Measurements from ENCODE around the gene MYO1D. TPM values are rescaled to one million over a fixed set of nuclear protein-coding genes. Genes with fewer than 3 reads are reported as not detected.

The MYO1D gene
- total and polyA plus RNA-seq, 2 donors (not counting 3 experiments of a cell fraction or from before 2014, with no cell fraction given): 37.8 to 85.5 TPM

GRCh38 chr17:32784113-32784512, 92.8 kb downstream of the MYO1D start:
- Histone ChIP-seq H3K4me1 (ENCODE audit: control insufficient read depth, extremely low read depth, insufficient read depth, low read length) (peaks cover 4% of the 10 kb centered on the region), H3K27ac (ENCODE audit: insufficient read depth, low read depth, low read length) (no peak overlapping the region), H3K9ac (replicated peaks; ENCODE audit: extremely low read depth, insufficient read depth, low read length) (no peak overlapping the region), H2AFZ (ENCODE audit: low read depth, low read length) (no peak overlapping the region), H3K27me3 (ENCODE audit: control insufficient read depth in 2 of 2, insufficient read depth in 2 of 2, low read length in 2 of 2) (no peaks in the 10 kb centered on the region), H3K9me1 (replicated peaks; ENCODE audit: control insufficient read depth, extremely low read depth, insufficient read depth, low read length) (no peaks in the 10 kb centered on the region), H3K4me2 (ENCODE audit: insufficient read depth, low read length) (no peak overlapping the region), H3K79me2 (ENCODE audit: control insufficient read depth, insufficient read depth, low read length) (peaks cover 2% of the 10 kb centered on the region), H4K20me1 (replicated peaks; ENCODE audit: control insufficient read depth, extremely low read depth, insufficient read depth, low read length) (no peaks in the 10 kb centered on the region), H3K36me3 (ENCODE audit: control insufficient read depth in 2 of 2, extremely low read depth in 1 of 2, insufficient read depth in 2 of 2, low read length in 2 of 2) (peaks cover 0 to 5% of the 10 kb centered on the region in 2 experiments), H3K4me3 (replicated peaks in 1 of 3; ENCODE audit: insufficient read depth in 1 of 3, low read depth in 1 of 3, low read length in 3 of 3) (no peak overlapping the region), H3K9me3 (replicated peaks; ENCODE audit: control insufficient read depth, insufficient read depth, low read length) (no peaks in the 10 kb centered on the region)
- POLR2A ChIA-PET: no interaction called here
- CTCF ChIA-PET: interaction anchor here (1.0 to 8.1 kb wide), 16 partner anchors 10 to 302 kb away, joined by 3 to 420 read pairs (median 12); partner anchors contain the start of gene MYO1D
- intact Hi-C loops (cut with micrococcal nuclease) (loop anchor here (2.0 kb wide), 1 partner anchor 215 kb away; no protein-coding TSS in a partner anchor), dilution Hi-C loops (cut with MboI; ENCODE audit: extremely low pct_ligation_motif_present, low sequenced_read_pairs) (no loop called here)
- TF ChIP-seq POLR2AphosphoS5 (IDR thresholded peaks at IDR 0.05; ENCODE audit: insufficient read depth, low read depth, low read length): no peak
- FAIRE-seq: no peak
- DNase-seq (ENCODE audit: low read depth, low spot score): no peak
- no TSS peak for BruUV-seq (replicated peaks)

DNA sequence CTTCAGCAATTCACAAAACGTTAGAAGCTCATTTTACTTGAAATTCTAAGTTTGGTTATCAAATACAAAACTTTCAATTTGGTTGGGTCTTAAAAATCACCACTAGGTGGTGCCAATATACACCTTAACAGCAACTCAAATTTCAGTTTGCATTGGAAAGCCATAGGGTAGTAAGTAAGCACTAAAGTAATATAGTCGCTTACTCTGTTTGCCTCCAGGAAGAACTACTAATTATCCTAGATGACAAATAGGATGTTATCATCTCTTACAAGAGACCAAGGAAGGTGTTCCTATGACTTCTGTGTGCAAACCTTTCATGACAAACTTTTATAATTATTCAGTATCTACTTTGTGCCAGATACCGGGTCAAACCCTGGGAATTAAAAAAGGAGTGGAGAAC, 93.3 kb downstream of the MYO1D start:
- POLR2A ChIA-PET: no interaction called here

More for the DNA sequence above, 93.3 kb downstream of the MYO1D start:
- H3K79me2 ChIP-seq (ENCODE audit: control insufficient read depth, insufficient read depth, low read length): peaks cover 2% of the 10 kb centered on the region
- peaks cover 4% of the 10 kb centered on the region for H3K4me1 ChIP-seq (ENCODE audit: control insufficient read depth, extremely low read depth, insufficient read depth, low read length)
- peak; percentile 75 for DNase-seq (ENCODE audit: low read depth, low spot score)
- intact Hi-C loops (cut with micrococcal nuclease): loop anchor here (1.0 to 2.0 kb wide), 4 partner anchors 94 to 215 kb away; partner anchors contain the start of gene MYO1D
- no TSS peak for BruUV-seq (replicated peaks)
- CTCF ChIA-PET: interaction anchor here (0.6 to 8.1 kb wide), 53 partner anchors 10 to 314 kb away, joined by 3 to 420 read pairs (median 5); partner anchors contain the start of genes CDK5R1 and MYO1D
- TF ChIP-seq GATA2 (IDR thresholded peaks at IDR 0.05; ENCODE audit: insufficient read depth, insufficient read length, low read depth, low read length) (no peak), FOS (IDR thresholded peaks at IDR 0.05; ENCODE audit: borderline replicate concordance, insufficient read depth, low read length) (no peak), EZH2 (IDR thresholded peaks at IDR 0.05; ENCODE audit: borderline replicate concordance, low read depth, low read length, severe bottlenecking) (no peak), MYC (IDR thresholded peaks at IDR 0.05; ENCODE audit: low read depth, low read length) (no peak)
- TF ChIP-seq, protein P1, sequence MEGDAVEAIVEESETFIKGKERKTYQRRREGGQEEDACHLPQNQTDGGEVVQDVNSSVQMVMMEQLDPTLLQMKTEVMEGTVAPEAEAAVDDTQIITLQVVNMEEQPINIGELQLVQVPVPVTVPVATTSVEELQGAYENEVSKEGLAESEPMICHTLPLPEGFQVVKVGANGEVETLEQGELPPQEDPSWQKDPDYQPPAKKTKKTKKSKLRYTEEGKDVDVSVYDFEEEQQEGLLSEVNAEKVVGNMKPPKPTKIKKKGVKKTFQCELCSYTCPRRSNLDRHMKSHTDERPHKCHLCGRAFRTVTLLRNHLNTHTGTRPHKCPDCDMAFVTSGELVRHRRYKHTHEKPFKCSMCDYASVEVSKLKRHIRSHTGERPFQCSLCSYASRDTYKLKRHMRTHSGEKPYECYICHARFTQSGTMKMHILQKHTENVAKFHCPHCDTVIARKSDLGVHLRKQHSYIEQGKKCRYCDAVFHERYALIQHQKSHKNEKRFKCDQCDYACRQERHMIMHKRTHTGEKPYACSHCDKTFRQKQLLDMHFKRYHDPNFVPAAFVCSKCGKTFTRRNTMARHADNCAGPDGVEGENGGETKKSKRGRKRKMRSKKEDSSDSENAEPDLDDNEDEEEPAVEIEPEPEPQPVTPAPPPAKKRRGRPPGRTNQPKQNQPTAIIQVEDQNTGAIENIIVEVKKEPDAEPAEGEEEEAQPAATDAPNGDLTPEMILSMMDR (IDR thresholded peaks at IDR 0.05; ENCODE audit: extremely low read depth in 1 of 2, insufficient read depth in 1 of 2, low read depth in 1 of 2, low read length in 2 of 2): peak; percentile 37 to 53
- H2AFZ ChIP-seq (ENCODE audit: low read depth, low read length): no peak overlapping the region
- no peak overlapping the region for H3K27ac ChIP-seq (ENCODE audit: insufficient read depth, low read depth, low read length)
- dilution Hi-C loops (cut with MboI; ENCODE audit: extremely low pct_ligation_motif_present, low sequenced_read_pairs): no loop called here
- FAIRE-seq: no peak
- no peaks in the 10 kb centered on the region for H3K27me3 ChIP-seq (ENCODE audit: control insufficient read depth in 2 of 2, insufficient read depth in 2 of 2, low read length in 2 of 2)
- H3K4me3 ChIP-seq (replicated peaks in 1 of 3; ENCODE audit: insufficient read depth in 1 of 3, low read depth in 1 of 3, low read length in 3 of 3): no peak overlapping the region
- no peak overlapping the region for H3K9ac ChIP-seq (replicated peaks; ENCODE audit: extremely low read depth, insufficient read depth, low read length)
- no peak overlapping the region for H3K4me2 ChIP-seq (ENCODE audit: insufficient read depth, low read length)
- H4K20me1 ChIP-seq (replicated peaks; ENCODE audit: control insufficient read depth, extremely low read depth, insufficient read depth, low read length): no peaks in the 10 kb centered on the region
- no peaks in the 10 kb centered on the region for H3K9me3 ChIP-seq (replicated peaks; ENCODE audit: control insufficient read depth, insufficient read depth, low read length)
- H3K9me1 ChIP-seq (replicated peaks; ENCODE audit: control insufficient read depth, extremely low read depth, insufficient read depth, low read length): no peaks in the 10 kb centered on the region
- H3K36me3 ChIP-seq (ENCODE audit: control insufficient read depth in 2 of 2, extremely low read depth in 1 of 2, insufficient read depth in 2 of 2, low read length in 2 of 2): peaks cover 0 to 5% of the 10 kb centered on the region in 2 experiments
